Stimulated activated CD4-positive, alpha-beta T cell treated with anti-CD3 and anti-CD28 coated beads, Interleukin-1b, Interleukin-23, amount 100 ng/mL, for 1 hour (primary cell): ENCODE data around the gene FSCN2.

Experiments used
- DNase-seq, 2 donors: peaks; one replicate each; pipeline ENCODE4 v3.0.0-alpha.2; 2020; ENCODE audit warnings: low read depth in 2 of 2

The FSCN2 gene

GRCh38 chr17:81542431-81543338 lies 14.5 kb downstream of the FSCN2 start:
- no peak for DNase-seq

GRCh38 chr17:81543339-81543675 lies 15.1 kb downstream of the FSCN2 start:
- DNase-seq: no peak

GRCh38 chr17:81543756-81544155 lies 15.6 kb downstream of the FSCN2 start:
- no peak for DNase-seq

GRCh38 chr17:81544281-81544974 lies 16.3 kb downstream of the FSCN2 start:
- DNase-seq: no peak

GRCh38 chr17:81545160-81545949 lies 17.2 kb downstream of the FSCN2 start:
- no peak for DNase-seq

- DNase-seq: no peak
Observed at GRCh38 chr17:81546906-81547613, 18.9 kb downstream of the FSCN2 start.

- no peak for DNase-seq
Observed at GRCh38 chr17:81547614-81547982, 19.4 kb downstream of the FSCN2 start.

- DNase-seq: no peak
Observed at GRCh38 chr17:81549031-81549557, 20.9 kb downstream of the FSCN2 start.

GRCh38 chr17:81549826-81550225 lies 21.6 kb downstream of the FSCN2 start:
- no peak for DNase-seq

GRCh38 chr17:81550285-81550684 lies 22.1 kb downstream of the FSCN2 start:
- no peak for DNase-seq

- no peak for DNase-seq
Observed at GRCh38 chr17:81550830-81551457, 22.8 kb downstream of the FSCN2 start.

GRCh38 chr17:81551458-81552243 lies 23.5 kb downstream of the FSCN2 start:
- DNase-seq: no peak

- peak; percentile 39 to 66 for DNase-seq
Observed at GRCh38 chr17:81552244-81553017, 24.3 kb downstream of the FSCN2 start, which contains the start of gene FAAP100. Gene FAAP100 (minus strand): TSS chr17:81552353. CDS start chr17:81552330, 23 bp downstream.

GRCh38 chr17:81553018-81553615 lies 24.9 kb downstream of the FSCN2 start:
- DNase-seq: peak; percentile 44 to 59

GRCh38 chr17:81553616-81554181 lies 25.5 kb downstream of the FSCN2 start:
- DNase-seq: no peak

GRCh38 chr17:81556175-81556691 lies 28.1 kb downstream of the FSCN2 start:
- no peak for DNase-seq

- no peak for DNase-seq
Observed at GRCh38 chr17:81556863-81557262, 28.7 kb downstream of the FSCN2 start.
